Fibroblast of mammary gland (primary cell): ENCODE measurements around the gene HRH3.

Experiments used
- DNase-seq: peaks from one replicate; pipeline ENCODE4 v3.0.0-alpha.2; 2010; ENCODE audit warnings: low read depth
- H3K4me3 ChIP-seq: 2 replicates; pipeline ENCODE4 v1.5.1; 2011; ENCODE audit warnings: low read depth, mild to moderate bottlenecking, low read length, moderate library complexity; ENCODE audit not compliant: control insufficient read depth
- TF ChIP-seq, protein P1 (sequence below): conservative IDR thresholded peaks from 2 replicates; pipeline ENCODE4 v1.5.1; 2011; ENCODE audit warnings: low read depth, low read length, inconsistent platforms; ENCODE audit not compliant: control insufficient read depth, insufficient read depth

Gene HRH3

GRCh38 chr20:62193079-62194025, 26.7 kb downstream of the HRH3 start:
- no peak overlapping the region for H3K4me3 ChIP-seq
- DNase-seq, result no peak
- TF ChIP-seq, protein P1, sequence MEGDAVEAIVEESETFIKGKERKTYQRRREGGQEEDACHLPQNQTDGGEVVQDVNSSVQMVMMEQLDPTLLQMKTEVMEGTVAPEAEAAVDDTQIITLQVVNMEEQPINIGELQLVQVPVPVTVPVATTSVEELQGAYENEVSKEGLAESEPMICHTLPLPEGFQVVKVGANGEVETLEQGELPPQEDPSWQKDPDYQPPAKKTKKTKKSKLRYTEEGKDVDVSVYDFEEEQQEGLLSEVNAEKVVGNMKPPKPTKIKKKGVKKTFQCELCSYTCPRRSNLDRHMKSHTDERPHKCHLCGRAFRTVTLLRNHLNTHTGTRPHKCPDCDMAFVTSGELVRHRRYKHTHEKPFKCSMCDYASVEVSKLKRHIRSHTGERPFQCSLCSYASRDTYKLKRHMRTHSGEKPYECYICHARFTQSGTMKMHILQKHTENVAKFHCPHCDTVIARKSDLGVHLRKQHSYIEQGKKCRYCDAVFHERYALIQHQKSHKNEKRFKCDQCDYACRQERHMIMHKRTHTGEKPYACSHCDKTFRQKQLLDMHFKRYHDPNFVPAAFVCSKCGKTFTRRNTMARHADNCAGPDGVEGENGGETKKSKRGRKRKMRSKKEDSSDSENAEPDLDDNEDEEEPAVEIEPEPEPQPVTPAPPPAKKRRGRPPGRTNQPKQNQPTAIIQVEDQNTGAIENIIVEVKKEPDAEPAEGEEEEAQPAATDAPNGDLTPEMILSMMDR, result no peak

GRCh38 chr20:62192635-62193034, 27.4 kb downstream of the HRH3 start:
- no peak for DNase-seq
- no peak overlapping the region for H3K4me3 ChIP-seq
- TF ChIP-seq, protein P1, result no peak

DNA sequence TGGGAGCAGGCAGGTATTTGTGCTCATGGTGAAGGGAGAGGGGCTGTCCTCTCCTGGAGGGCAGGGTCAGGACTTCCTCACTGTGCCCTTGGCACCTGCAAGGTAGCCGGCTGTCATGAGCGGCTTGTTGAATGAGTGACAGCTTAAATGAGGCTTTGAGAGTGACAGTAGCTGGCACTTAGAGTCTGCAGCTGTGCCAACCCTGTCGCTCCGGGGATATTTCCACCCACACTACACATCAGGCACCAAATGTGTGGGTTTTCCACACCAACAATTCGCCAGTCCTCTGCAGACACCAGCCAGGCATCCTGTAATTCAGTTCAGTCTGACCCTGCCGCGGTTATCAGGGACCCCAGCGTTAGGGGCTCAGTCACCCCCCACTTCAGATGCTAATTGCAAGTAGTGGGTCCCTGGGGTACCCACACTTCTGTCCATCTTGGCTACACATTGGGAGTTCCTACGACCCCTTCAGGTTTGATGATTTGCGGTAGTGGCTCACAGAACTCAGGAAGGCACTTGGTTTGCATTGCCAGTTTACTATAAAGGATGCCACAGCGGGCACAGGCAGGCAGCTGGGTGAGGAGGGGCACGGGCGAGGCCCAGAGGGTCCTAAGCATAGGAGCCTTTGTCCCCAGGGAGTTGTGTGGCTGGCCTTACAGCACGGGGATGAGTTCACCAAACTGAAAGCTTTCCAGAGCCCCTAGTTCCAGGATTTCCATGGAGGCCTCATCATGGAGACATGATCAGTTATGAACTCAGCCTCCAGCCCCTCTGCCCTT, 28.1 kb downstream of the HRH3 start:
- H3K4me3 ChIP-seq, result no peak overlapping the region
- DNase-seq, result no peak
- TF ChIP-seq, protein P1, result no peak

- no peak for DNase-seq
- TF ChIP-seq, protein P1, result no peak
- H3K4me3 ChIP-seq, result no peak overlapping the region
Observed at GRCh38 chr20:62190639-62191411, 29.3 kb downstream of the HRH3 start.

DNA sequence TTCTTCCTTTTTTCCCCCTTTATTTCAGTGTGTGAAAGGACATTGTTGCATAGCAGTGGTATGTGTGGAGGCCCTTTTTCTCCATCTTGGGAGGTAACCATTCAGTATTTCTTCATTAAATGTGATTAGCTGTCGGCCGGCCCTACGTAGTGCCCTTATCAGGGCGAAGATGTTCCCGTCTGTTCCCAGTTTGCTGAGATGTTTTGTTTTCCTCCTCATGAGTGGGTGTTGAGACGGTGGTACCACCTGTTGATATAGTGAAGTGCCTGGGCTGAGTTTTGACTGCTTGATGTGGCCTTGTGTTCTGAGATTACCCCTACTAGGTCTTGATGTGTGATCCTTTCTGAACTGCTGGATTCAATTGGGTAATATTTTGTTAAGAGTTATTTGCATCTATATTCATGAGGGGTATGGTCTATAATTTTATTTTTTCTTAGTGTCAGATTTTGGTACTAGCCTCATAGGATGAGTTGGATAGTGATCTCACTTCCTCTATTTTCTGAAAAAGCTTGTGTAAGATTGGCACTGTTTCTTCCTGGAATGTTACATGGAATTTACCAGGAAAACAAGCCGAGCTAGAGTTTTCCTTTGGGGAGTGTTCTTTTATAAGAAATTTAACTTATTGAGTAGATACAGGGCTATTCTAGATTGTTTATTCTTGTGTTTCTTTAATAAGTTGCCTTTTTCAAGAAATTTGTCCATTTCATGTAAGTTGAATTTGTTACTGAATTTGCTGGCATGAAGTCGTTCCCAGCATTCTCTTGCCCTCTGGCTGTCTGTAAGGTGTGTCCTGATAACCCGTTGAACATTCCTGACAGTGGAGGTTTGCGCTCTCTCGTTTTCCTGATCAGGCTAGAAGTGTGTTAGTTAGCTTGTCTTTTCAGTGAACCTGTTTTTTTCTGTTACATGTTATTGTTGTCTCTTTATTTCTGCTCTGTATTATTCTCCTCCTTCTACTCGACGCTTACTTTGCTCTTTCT, 32.9 kb downstream of the HRH3 start:
- peak; percentile 30 for DNase-seq
- H3K4me3 ChIP-seq, result no peak overlapping the region
- TF ChIP-seq, protein P1, result no peak
